ENCODE results near the gene MTHFD1L.

Gene MTHFD1L

GRCh38 chr6:150866147-150866990, 867 bp downstream of the MTHFD1L start:
- peak; percentile 90 for DNase-seq (ENCODE audit: low read depth, low spot score)

DNA sequence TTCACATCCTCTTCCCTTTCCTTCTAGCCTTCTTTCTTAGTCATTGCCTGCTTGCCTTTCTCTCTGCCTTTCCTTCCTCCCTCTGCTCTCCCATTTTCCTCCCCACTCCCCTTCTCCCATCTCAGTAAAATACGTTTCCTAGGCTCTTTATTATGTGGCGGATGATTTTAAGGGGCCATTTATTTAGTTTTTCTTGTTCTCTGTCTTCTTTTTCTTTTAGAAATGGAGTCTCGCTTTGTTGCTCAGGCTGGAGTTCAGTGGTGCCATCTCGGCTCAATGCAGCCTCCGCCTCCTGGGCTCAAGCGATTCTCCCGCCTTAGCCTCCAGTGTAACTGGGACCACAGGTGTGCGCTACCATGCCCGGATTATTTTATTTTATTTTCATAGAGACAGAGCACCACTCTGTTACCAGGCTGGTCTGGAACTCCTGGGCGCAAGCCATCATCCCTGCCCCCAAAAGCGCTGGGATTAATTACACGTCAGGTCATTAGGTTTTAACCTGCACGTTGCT, 1.5 kb downstream of the MTHFD1L start:
- DNase-seq (ENCODE audit: low read depth, low spot score): peak; percentile 30

DNA sequence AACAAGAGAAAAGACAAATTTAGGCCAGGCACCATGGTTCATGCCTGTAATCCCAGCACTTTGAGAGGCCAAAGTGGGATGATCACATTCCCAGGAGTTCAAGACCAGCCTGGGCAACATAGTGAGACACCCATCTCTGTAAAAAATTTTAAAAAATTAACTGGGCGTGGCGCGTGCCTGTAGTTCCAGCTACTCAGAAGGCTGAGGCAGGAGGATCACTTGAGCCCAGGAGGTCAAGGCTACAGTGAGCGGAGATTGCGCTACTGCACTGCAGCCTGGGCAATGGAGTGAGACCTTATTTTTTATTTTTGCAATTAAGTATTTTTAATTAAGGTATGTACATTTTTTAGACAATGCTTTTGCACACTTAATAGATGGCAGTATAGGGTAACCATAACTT, 3.3 kb downstream of the MTHFD1L start:
- no peak for DNase-seq (ENCODE audit: low read depth, low spot score)

DNA sequence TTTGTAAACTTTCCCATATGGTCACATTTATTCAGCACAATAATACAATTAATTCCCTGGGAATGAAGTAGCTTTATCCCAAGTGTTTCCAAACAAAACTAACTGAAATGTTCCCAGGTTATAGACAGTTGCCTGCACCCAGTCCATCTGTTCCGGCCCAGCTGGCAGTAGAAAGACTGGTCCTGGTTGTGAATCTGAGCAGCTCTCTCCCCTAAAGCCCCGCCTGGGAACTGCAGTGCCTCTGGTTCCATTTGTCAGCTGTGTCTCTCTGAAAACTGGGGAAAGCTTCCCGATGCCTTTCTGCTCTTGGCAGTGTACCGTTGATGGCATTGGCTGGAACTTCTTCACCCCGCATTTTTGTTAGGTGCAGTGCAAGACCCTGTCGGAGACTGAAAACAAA, 8.7 kb downstream of the MTHFD1L start:
- DNase-seq (ENCODE audit: low read depth, low spot score): no peak

GRCh38 chr6:150875841-150876240, 10.3 kb downstream of the MTHFD1L start:
- DNase-seq (ENCODE audit: low read depth, low spot score): no peak

DNA sequence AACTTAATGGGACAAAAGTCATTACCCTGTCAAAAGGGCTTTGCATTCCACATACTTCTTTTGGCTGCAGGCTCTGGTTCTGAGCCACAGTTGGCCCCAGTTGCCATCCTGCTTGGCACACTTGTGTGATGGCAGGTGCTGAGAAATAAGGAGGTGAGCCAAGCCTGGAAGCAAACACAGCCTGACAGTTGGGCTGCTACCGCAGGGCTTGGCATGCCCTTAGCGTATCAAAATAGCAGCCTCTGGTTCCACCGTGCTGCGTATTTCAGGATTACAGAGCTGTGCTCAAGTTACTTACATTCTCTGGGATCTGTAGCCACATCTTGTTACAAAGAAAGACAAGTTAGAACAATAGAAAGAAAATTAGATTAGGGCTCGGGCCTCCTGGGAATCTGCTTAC, 11.1 kb downstream of the MTHFD1L start:
- no peak for DNase-seq (ENCODE audit: low read depth, low spot score)

DNA sequence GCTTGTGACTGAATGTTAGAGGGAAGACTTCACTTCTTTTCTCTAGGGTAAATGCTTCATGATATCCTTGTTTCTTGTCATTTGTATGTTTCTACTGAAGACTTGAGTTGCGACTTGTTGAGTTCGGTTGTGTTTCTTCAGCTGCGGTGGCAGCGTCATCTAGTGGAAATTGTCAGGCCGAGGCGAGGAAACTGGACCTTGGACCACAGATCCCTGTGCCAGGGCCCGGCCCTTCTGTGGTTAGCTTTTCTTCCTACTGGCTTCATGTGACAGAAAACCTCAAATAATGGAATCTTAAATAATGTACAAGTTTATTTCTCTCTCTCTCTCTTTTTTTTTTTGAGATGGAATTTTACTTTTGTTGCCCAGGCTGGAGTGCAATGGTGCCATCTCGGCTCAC, 12.4 kb downstream of the MTHFD1L start:
- no peak for DNase-seq (ENCODE audit: low read depth, low spot score)

DNA sequence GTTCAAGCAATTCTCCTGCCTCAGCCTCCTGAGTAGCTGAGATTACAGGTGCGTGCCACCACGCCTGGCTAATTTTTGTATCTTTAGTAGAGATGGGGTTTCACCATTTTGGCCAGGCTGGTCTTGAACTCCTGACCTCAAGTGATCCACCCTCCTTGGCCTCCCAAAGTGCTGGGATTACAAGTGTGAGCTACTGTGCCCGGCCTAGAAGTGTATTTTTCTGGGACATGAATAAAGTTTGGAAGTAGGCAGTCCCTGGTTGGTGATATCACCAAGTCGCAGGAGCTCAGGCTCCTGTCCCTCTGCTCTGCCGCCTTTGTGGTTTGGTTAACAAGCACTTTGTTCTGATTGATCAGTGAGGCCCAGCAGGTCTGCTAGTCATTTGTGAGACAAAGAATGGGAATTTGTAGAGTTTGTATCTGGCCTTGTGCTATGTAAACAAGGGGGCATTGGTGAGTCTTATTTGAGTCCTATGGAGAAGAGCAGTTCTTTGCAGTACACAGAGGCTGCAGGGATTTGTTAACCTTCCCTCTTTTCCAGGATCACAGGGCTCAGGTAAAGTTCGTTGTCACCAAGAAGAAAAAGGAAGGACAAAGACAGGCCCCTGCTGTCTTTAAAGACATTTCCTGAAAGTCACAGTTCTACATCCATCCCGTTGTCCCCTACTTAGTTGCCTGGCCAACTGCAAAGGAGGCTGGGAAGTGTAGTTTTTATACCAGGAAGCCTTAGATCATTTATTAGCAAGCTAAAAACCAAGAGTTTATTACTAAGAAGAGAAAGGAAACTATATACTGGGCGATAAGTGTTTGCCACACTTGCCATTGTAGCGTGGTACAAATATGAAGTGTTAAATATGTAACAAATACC, 13.1 kb downstream of the MTHFD1L start:
- peak; percentile 81 for DNase-seq (ENCODE audit: low read depth, low spot score)

- DNase-seq (ENCODE audit: low read depth, low spot score): no peak
These were observed 14.8 kb downstream of the MTHFD1L start for GRCh38 chr6:150880336-150880735.

DNA sequence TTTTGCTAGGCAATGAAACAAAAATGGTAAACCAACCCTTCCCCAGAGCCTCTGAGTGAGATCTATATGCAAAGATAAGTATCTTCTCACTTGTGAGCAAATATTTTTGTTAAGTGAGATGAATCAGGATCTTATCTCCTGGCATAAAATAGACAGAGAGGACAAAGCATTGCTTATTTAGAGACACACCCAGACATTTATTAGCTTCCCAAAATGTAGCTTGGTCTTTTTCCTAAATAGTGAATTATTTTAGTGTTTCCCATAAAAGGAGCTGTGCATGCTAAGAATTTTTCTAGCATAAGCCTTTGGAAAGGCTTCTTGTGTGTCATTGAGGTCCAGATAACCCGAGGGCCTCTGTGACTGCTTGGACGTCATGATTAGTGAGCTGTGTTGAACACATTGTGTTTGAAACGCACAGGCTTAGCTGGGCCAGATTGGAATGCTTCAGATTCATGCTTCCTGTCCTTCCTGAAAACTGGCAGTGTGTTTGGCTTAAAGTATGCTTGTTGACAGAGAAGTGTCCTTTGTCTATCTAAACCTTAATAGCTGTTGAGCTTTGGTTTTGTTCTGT, 16.5 kb downstream of the MTHFD1L start:
- peak; percentile 65 for DNase-seq (ENCODE audit: low read depth, low spot score)

GRCh38 chr6:150883521-150883920, 18.0 kb downstream of the MTHFD1L start:
- no peak for DNase-seq (ENCODE audit: low read depth, low spot score)

- DNase-seq (ENCODE audit: low read depth, low spot score): no peak
These were observed 20.7 kb downstream of the MTHFD1L start for GRCh38 chr6:150886155-150886554.

DNA sequence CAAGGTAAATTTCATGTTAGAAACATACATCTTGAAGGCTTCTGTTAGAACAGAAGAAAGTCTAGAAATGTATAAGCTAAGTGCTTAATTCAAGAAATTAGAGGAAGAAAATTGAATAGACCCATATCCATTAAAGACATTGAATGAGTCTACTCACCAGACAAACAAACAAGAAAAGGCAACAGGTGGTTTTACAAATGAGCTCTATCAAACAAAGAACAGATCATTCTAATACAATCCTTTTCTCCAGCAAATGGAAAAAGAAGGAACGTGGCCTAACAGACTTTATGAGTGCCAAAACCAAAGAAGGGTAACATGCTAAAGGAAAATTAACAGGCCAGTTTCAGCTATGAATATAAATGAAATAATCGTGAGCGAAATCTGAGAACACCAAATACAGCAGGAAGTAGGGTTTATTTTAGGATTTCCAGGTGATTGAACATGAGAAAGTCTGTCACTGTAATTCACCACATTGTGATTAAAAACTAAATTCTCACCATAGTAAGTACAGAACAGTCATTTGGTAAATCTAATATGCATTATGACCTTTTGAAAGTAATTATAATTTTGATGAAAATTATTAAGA, 22.6 kb downstream of the MTHFD1L start:
- DNase-seq (ENCODE audit: low read depth, low spot score): no peak

DNA sequence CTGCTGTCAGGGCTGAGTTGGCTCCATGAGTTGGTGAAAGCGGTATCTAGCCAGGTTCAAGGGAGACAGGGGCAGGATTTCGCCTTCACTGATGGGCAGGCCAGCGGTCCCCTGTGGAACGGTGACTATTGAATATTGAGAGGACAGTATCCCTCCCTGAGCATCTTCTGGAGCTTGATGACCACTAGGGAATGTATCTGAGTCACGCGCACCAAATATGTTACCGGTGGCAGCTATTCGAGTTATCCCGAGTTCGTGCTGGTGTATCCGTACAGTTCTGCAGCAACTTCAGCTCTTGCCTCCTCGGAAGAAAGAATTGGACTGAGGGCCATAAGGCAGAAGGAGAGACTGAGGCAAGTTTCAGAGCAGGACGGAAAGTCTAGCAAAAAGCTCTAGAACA, 24.8 kb downstream of the MTHFD1L start:
- no peak for DNase-seq (ENCODE audit: low read depth, low spot score)

- DNase-seq (ENCODE audit: low read depth, low spot score): peak; percentile 76
These were observed 26.5 kb downstream of the MTHFD1L start for GRCh38 chr6:150891888-150892485.

DNA sequence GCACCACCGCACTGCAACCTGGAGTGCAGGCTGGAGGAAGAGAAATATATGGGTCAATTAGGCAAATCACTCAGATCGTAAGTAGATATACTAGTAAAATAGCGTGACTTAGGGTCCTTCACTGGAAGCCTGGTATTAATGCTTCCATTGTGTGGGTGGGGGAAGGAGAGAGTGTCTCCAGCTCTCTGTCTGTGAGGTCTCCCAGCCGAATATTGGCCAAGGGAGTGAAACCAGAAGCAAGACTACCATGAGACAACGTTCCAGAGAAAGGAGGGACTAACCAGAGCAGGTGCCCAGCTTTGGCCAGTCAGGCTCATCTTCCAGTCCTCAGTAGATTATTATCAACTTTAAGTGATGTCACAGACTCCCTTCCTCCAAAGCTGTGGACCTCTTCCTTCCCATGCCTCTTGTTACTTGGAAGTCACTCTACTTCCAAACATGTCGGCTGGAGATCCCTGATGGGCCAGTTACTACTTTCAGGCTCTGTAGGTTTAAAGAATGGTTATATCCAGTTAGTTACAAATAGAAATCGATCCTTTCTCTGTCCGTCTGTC, 28.8 kb downstream of the MTHFD1L start:
- no peak for DNase-seq (ENCODE audit: low read depth, low spot score)

DNA sequence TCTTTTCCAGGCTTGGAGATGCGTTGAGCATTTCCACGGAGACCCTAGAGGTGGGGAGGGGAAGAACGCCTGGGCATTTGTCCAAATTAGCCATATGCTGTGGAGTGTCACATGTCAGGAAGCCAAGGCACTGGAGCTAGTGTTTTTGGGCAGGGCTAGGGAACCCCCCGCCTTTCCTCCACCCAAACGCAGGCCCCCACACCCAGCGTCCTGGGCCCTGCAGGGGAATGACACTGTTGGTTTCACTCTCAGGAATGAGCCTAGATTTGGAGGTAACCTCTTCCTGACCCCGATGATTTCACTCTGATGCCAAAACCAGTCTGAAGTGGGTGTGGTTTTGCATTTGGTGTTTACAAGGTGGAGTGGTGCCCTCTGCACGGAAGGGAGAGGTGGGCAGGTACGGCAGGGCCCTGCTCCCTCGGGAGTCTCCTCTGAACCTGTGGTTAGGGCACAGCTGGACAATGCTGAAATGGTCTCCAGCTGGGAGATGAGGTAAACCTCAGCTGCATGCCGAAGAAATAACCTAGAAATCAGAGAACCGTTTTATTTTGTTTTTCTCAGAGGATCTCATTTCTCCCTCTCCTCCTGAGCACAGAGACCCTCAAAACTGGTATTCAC, 29.5 kb downstream of the MTHFD1L start:
- DNase-seq (ENCODE audit: low read depth, low spot score): no peak

DNA sequence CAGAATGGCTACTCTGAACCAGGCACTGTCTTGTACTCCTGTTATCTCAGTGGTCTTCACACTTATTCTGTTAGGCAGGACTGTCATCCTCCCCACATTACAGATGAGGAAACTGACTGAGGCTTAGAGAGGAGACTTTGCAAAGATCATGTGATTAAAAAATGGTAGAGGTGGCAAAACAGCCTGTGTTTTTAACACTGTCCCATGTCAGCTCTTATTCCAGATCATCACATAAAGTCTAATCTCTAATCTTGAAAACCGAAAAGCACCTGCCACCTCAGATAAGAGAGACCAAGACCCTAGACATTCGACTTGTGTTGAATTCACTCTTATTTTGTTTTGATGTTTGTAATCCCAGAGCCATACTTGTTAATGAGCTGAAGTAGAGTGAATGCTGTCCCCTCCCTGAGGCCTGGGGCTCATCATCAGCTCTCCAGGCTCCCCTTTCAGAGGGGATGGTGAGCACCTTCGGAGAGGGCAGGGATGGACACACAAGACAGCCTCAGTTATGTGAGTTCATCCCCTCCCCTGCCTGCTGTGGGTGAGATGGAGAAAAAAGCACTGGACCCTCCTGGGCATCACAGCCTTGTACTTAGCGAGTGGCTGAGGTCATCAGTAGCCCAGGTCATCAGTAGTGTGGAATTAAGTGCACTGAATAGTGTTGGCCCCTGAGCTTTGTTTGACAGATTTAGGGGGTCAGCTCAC, 30.6 kb downstream of the MTHFD1L start:
- DNase-seq (ENCODE audit: low read depth, low spot score): no peak

GRCh38 chr6:150897400-150897943, 32.0 kb downstream of the MTHFD1L start:
- no peak for DNase-seq (ENCODE audit: low read depth, low spot score)

Data from ELF-1 (cell line).